Measurements from ENCODE around the gene GSC2. TPM values are rescaled to one million over a fixed set of nuclear protein-coding genes. Genes with fewer than 3 reads are reported as not detected.

The GSC2 gene
- total and polyA plus RNA-seq, 9 of the 15 experiments (the other 6 are each of a cell fraction or from before 2014, with no cell fraction given): not detected

- TF ChIP-seq ARID3B (CRISPR knock-in tag; IDR thresholded peaks at IDR 0.05; ENCODE audit: borderline replicate concordance) (peak; percentile 92; the same call in 1 of the 2 replicates), PCBP1 (IDR thresholded peaks at IDR 0.05; ENCODE audit: low read depth, low read length, poor library complexity, severe bottlenecking) (no peak), ATF4 (CRISPR knock-in tag; IDR thresholded peaks at IDR 0.05) (peak; percentile 69; the same call in 1 of the 2 replicates), POLR2A (conservative IDR thresholded peaks at IDR 0.05) (peak; percentile 98), POLR3A (IDR thresholded peaks at IDR 0.05; ENCODE audit: borderline replicate concordance, extremely low read depth, insufficient read depth, insufficient read length) (no peak), ARID2 (IDR thresholded peaks at IDR 0.05) (peak; percentile 67; the same call in 1 of the 2 replicates), GTF2A2 (tag; IDR thresholded peaks at IDR 0.05) (peak; percentile 79; the same call in 1 of the 2 replicates), DMBX1 (CRISPR knock-in tag; IDR thresholded peaks at IDR 0.05; ENCODE audit: borderline replicate concordance) (peak; percentile 70), MEIS2 (IDR thresholded peaks at IDR 0.05; ENCODE audit: partially characterized antibody) (peak; percentile 81), HCFC1 (IDR thresholded peaks at IDR 0.05; ENCODE audit: low read depth, low read length) (peak; percentile 84), MYC (IDR thresholded peaks at IDR 0.05; ENCODE audit: low read depth, low read length) (peak; percentile 97), MYC (CRISPR knock-in tag; IDR thresholded peaks at IDR 0.05; ENCODE audit: borderline replicate concordance, low read depth) (no peak), PPARD (CRISPR knock-in tag; IDR thresholded peaks at IDR 0.05) (no peak), AFF4 (CRISPR knock-in tag; IDR thresholded peaks at IDR 0.05) (no peak), HIVEP1 (CRISPR knock-in tag; IDR thresholded peaks at IDR 0.05) (peak; percentile 49; the same call in 1 of the 2 replicates), ZNF76 (CRISPR knock-in tag; IDR thresholded peaks at IDR 0.05; ENCODE audit: borderline replicate concordance) (peak; percentile 90; the same call in 1 of the 2 replicates), ZBTB17 (CRISPR knock-in tag; IDR thresholded peaks at IDR 0.05) (peak; percentile 83), POLR2H (tag; IDR thresholded peaks at IDR 0.05; ENCODE audit: low read depth) (no peak), RHOXF2B (CRISPR knock-in tag; conservative IDR thresholded peaks at IDR 0.05) (peak; percentile 75; the same call in 1 of the 2 replicates)
- TF ChIP-seq, protein P1, sequence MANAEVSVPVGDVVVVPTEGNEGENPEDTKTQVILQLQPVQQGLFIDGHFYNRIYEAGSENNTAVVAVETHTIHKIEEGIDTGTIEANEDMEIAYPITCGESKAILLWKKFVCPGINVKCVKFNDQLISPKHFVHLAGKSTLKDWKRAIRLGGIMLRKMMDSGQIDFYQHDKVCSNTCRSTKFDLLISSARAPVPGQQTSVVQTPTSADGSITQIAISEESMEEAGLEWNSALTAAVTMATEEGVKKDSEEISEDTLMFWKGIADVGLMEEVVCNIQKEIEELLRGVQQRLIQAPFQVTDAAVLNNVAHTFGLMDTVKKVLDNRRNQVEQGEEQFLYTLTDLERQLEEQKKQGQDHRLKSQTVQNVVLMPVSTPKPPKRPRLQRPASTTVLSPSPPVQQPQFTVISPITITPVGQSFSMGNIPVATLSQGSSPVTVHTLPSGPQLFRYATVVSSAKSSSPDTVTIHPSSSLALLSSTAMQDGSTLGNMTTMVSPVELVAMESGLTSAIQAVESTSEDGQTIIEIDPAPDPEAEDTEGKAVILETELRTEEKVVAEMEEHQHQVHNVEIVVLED (CRISPR knock-in tag; IDR thresholded peaks at IDR 0.05): peak; percentile 90
Observed at GRCh38 chr22:19122143-19122751, 27.8 kb downstream of the GSC2 start, which contains the start of gene DGCR2 (continued).

All from K562 (cell line).